H4 (cell line): ENCODE measurements around the gene PREX1. TPM values are rescaled to one million over a fixed set of nuclear protein-coding genes. Genes with fewer than 3 reads are reported as not detected.
"Not testable (repeated sequence)": the region's sequence is repeated elsewhere in the genome, so short reads cannot be mapped to it uniquely, and the experiment has no call there.

Experiments
- DNase-seq: peaks from one replicate; pipeline ENCODE4 v3.0.0-alpha.2; 2015; ENCODE audit warnings: low spot score
- total RNA-seq: library from RNA; depleted of rRNA; stranded (reverse); fragments of >200 nt; shearing (Covaris generic); gene quantifications from 2 replicates; pipeline ENCODE4 v1.2.3, GENCODE V29; 2014; rRNA removed

PREX1 gene
- total RNA-seq, result 2.8 and 3.1 TPM in 2 replicates

DNA sequence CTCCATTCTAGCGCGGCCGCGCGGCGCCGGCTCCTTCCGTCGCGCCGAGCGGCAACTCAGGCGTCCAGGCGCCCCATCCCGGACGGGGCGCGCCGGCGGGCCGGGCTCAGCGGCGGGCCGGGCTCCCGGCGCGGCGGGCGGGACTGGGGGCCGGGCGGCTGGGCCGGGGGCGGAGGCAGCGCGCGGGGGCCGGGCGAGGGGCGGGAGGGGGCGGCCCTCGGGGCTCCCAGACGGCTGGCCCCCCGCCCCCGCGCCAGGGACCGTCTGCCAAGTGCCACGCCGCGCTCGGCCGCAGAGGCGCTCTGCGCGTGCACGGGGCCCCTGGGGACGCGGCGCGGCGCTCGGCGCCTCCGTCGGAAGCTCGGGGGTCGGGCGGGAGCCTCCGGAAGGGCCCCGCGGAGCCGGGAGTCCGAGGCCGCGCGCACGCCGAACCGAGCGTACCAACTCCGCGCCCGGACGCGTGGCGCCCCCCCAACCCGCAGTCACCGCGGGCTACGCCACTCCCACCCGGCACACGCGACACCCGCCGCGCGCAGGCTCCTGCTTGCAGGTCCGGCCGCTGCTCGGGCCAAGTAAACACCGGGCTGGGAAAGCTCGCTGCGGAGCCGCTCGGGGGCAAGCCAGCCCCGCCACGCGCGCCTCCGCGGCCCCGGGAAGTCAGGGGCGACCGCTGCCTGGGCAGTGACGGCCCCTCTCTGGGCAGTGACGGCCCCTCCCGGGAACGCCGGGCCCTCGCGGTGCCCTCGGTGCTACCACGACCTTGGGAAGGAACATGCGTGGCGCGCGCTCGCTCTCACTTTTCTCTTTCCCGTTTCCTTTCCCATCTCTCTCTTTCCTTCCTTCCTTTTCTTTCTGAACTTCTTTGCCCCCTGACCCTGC is at the start of gene PREX1:
Gene PREX1, minus strand, starts transcription at position 145 of the 879 bp plus-strand sequence. Its CDS starts 139 bp downstream, at position 6.
- peak; percentile 58 for DNase-seq

DNA sequence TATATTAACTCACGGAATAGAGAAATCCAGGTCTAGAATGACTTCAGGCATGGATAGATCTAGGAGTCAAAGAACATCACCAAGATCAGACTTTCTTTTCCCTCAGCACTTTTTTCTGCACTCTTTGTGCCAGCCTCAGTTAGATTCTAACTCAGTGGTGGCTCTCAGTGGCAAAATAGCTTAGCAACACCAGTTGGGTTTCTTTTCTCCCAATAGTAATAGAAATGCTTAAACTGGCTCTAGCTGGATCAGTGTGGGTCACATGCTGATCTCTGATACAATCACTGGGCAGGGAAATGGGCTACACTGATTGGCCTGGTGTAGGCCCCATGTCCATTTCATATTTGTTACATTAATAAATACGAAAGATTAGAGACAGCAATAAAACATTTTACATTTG is 49.5 kb upstream of the PREX1 start:
- DNase-seq, result no peak

DNA sequence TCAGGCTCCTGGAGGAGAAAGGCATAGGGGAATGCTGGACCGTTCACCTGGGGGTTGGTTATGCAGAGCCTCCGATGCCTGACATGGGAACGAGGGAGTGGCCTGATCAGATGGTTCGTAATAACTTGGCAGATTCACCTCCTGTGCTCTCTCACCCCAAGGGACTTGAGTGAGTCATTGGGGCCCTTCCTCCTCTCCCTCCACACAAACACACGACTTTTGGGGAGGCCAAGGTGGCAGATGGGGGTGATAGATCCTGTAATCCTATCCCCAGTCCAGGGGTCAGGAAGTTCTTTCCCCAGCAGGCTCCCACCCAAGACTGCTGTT is 48.1 kb upstream of the PREX1 start:
- DNase-seq, result no peak

GRCh38 chr20:48875233-48875913 is 47.6 kb upstream of the PREX1 start:
- peak; percentile 30 for DNase-seq

- not testable (repeated sequence) for DNase-seq
These were observed 41.6 kb upstream of the PREX1 start for GRCh38 chr20:48869442-48869841.

- no peak for DNase-seq
These were observed 39.1 kb upstream of the PREX1 start for GRCh38 chr20:48866936-48867335.

DNA sequence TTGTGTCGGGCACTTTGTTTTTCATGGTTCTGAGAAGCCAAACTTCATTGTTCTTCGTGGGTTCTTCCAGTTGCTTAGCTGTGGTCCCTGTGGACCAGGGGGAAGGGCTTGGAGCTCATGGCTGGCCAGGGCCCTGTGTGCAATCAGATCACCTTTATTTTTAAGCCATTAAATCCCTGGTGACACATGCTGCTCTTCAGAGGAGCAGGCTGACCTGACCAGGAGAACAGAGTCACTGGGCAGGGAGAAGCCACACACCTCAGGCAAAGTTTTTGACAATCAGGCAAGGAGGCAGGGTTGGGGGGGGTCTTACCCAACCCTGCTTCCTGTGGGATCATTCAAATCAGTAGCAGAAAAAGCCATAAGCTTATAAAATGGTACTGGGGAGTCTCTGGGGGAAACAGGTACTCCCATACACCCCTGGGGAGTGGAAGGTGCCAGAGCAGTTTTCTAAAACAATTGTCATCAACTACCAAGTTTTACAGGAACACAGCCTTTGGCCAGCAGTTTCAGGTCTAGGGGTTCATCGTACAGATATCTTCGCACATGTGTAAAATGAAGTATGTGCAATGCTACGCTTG is 37.0 kb upstream of the PREX1 start:
- no peak for DNase-seq

DNA sequence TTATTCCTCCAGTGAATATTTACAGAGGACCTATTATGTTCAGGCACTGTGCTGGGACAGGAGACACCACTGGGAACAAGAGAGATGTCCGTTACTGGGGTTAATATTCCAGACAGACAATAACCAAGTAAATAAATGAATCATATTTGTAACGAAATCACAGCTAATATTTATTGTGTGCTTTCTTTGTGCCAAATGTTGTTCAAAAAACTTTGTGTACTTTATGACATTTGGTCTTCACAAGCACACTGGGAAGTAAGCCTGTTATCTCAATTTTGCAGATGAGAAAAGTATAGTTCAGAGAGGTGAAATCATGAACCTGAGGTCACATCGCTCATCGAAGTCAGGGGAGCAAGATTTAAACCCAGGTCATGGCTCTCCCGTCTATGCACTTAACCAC is 36.5 kb upstream of the PREX1 start:
- DNase-seq, result no peak

DNA sequence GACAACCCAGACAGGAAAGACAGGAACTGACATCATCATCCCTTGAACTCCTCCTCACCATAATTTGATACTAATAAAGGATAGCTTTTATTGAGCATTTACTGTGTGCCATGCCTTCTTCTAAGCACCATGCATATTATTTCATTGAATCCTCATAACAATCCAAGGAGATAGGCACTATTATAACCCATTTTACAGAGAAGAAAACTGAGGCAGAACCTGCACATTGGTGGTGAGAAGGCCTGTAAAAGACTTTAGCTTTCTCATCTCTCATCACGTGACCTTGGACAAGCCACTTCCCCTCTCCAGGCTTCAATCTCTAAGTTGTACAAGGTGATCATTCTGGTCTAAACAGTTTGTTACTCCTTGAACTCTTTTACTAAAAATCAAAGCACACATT is 34.5 kb upstream of the PREX1 start:
- no peak for DNase-seq

- no peak for DNase-seq
These were observed 33.6 kb upstream of the PREX1 start for GRCh38 chr20:48861444-48861843.

DNA sequence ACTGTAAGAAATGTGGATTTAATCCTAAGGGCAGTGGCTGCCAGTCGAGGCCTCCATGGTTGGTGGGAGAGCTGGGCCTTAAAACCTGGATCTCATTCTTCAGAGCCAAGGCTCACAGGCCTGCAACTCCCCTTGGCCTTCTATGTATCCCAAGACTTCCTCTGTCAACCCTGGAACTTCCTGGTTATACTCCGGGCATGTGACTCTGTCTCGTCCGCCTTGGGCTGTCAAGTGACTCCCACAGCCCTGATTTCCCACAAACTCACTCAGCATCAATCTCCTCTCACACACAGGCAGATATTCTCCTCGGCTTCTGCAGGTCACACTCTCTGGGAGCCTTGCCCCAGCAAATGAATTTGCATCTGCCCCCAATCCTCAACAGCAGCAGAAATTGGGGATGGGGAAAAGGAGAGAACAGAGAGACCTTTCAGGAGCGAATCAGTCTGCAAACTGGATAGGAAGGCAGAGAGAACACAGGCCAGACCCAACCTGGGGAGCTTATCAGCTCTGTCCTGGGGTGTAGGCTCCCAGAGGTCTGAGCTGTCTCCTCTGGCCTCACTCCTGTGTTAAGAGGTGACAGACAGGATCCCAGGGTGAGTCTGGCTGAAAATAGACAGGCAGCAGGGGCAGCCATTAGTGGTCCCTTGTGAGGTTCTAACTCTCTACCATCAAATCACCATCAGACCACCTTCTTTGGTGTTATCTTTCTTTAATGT is 30.4 kb upstream of the PREX1 start:
- no peak for DNase-seq

GRCh38 chr20:48856130-48856529 is 28.3 kb upstream of the PREX1 start:
- no peak for DNase-seq

DNA sequence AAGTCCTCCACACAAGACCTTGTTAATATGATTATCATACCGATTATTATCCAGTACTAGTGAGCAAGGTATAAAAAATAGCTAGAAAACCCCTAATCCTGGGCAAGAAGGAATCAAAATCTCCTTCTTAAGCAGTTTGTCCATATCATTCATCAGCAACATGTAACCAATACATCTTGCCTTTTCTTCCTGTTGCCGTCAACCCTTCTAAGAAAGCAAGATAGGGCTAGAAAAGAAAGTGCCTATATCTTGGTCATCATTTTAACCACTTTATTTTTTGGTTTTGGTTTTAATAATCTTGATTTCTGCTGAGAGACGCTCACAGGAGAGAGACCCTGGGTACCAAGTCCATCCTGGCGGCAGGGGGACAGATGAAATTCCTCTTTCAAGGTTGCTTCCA is 27.2 kb upstream of the PREX1 start:
- no peak for DNase-seq

GRCh38 chr20:48852609-48853008 is 24.8 kb upstream of the PREX1 start:
- no peak for DNase-seq

DNA sequence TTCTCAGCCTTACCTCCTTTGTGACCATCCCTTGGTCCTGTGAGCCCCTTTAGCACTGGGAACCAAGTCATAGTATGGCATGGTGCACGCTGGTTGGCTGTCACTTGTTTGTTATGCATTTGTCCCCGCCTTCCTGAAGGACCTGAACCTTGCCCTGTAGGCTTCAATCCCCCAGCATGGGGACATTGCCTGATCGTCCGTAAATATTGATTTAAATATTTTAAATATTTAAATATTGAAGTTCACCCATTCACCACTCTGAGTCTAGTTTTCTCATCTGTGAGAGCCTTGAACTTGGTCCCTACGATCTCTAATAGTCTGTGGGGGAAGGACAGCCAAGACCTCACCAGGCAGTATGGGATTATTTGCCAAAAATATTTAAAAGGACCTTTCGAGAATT is 23.8 kb upstream of the PREX1 start:
- no peak for DNase-seq

DNA sequence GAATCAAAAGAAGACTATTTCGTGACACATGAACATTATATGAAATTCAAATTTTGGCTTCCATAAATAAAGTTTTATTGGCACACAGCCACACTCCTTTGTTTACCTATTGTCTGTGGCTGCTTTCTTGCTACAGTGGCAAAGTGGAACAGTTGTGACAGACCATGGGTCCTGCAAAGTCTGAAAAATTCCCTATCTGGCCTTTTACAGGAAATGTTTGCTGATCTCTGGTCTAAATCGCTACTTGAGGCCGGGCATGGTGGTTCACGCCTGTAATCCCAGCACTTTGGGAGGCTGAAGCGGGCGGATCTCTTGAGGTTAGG is 23.1 kb upstream of the PREX1 start:
- DNase-seq, result no peak

- DNase-seq, result no peak
These were observed 22.6 kb upstream of the PREX1 start for GRCh38 chr20:48850257-48850976.

GRCh38 chr20:48849779-48850178 is 22.0 kb upstream of the PREX1 start:
- DNase-seq, result no peak

DNA sequence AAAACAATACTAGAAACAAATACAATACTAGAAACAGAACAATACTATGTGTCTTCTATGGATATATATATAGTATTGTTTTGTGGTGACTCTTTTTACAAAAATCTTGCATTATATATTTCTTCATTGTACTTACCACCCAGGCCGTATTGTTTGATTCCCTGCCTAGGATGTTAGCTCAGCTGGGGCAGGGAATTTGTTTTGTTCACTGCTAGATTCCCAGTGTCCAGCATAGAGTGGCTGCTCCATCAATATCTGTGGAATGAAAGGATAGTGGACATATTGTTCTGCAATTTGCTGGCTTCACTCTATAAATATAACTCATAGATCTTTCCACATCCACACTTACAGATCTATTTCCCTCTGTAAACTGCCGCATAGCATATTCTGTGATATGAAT is 21.5 kb upstream of the PREX1 start:
- DNase-seq, result no peak

GRCh38 chr20:48847498-48848205 is 19.9 kb upstream of the PREX1 start:
- DNase-seq, result no peak
